ENCODE results near the gene DBF4.
"Not testable (repeated sequence)": the region's sequence is repeated elsewhere in the genome, so short reads cannot be mapped to it uniquely, and the experiment has no call there.

DBF4 gene

GRCh38 chr7:87885018-87885417, 8.7 kb downstream of the DBF4 start:
- no peak for DNase-seq

GRCh38 chr7:87886875-87887274, 10.6 kb downstream of the DBF4 start:
- DNase-seq, result no peak

- DNase-seq, result no peak
These were observed 19.1 kb downstream of the DBF4 start for GRCh38 chr7:87895363-87895762.

- no peak for DNase-seq
These were observed 23.0 kb downstream of the DBF4 start for GRCh38 chr7:87899255-87899654.

GRCh38 chr7:87907136-87907906, 31.0 kb downstream of the DBF4 start:
- DNase-seq, result not testable (repeated sequence)

GRCh38 chr7:87908814-87909213, 32.5 kb downstream of the DBF4 start:
- not testable (repeated sequence) for DNase-seq

GRCh38 chr7:87912121-87912520, 35.8 kb downstream of the DBF4 start:
- no peak for DNase-seq

GRCh38 chr7:87918740-87919139, 42.4 kb downstream of the DBF4 start:
- no peak for DNase-seq

GRCh38 chr7:87919875-87920274, 43.6 kb downstream of the DBF4 start:
- DNase-seq, result no peak

- DNase-seq, result no peak
These were observed 44.3 kb downstream of the DBF4 start for GRCh38 chr7:87920578-87920977.

GRCh38 chr7:87922759-87923395, 46.6 kb downstream of the DBF4 start:
- DNase-seq, result not testable (repeated sequence)

- no peak for DNase-seq
These were observed 50.5 kb downstream of the DBF4 start for GRCh38 chr7:87926581-87927461.

- DNase-seq, result no peak
These were observed 57.3 kb downstream of the DBF4 start for GRCh38 chr7:87933605-87933952.

- DNase-seq, result peak; percentile 65
These were observed 57.8 kb downstream of the DBF4 start, which contains the start of gene ADAM22 for GRCh38 chr7:87933953-87934698. Gene ADAM22 (plus strand): TSS chr7:87934251. CDS start chr7:87934466, 215 bp downstream.

GRCh38 chr7:87934699-87935383, 58.5 kb downstream of the DBF4 start:
- no peak for DNase-seq

GRCh38 chr7:87935384-87935706, 59.1 kb downstream of the DBF4 start:
- no peak for DNase-seq

GRCh38 chr7:87941138-87941537, 64.8 kb downstream of the DBF4 start:
- no peak for DNase-seq

GRCh38 chr7:87944547-87944946, 68.3 kb downstream of the DBF4 start:
- DNase-seq, result no peak

GRCh38 chr7:87945926-87946325, 69.6 kb downstream of the DBF4 start:
- not testable (repeated sequence) for DNase-seq

- DNase-seq, result no peak
These were observed 72.1 kb downstream of the DBF4 start for GRCh38 chr7:87948371-87948770.
